Calu3 (cell line): ENCODE measurements around the gene CLEC3B. TPM values are rescaled to one million over a fixed set of nuclear protein-coding genes. Genes with fewer than 3 reads are reported as not detected.
A peak's percentile ranks its signal among the peaks of the same experiment; 100 is the strongest.
"Not testable (repeated sequence)": the region's sequence is repeated elsewhere in the genome, so short reads cannot be mapped to it uniquely, and the experiment has no call there.

Source experiments
- BruUV-seq: library from RNA; stranded (reverse); fragments of 400-500 nt; replicated peaks from 2 replicates; lab custom pipeline; 2021; lab: Mats Ljungman, UMichigan
- CTCF ChIA-PET: fragments of 300-600 bp; sonication (Branson Sonifier 250); formaldehyde crosslinking; loops from one replicate; lab custom pipeline; 2022; ENCODE audit warnings: antibody characterized with exemption; lab: Charles Lee
- DNase-seq: peaks from one replicate; pipeline ENCODE4 v3.0.0; 2022
- H3K27ac Mint-ChIP-seq: one replicate; pipeline ENCODE4 v1.8.0; 2022; ENCODE audit warnings: mixed read lengths; ENCODE audit not compliant: unreplicated experiment
- H3K27me3 Mint-ChIP-seq: one replicate; pipeline ENCODE4 v1.8.0; 2022; ENCODE audit warnings: mixed read lengths; ENCODE audit not compliant: unreplicated experiment
- H3K36me3 Mint-ChIP-seq: one replicate; pipeline ENCODE4 v1.8.0; 2022; ENCODE audit warnings: mild to moderate bottlenecking, moderate library complexity, mixed read lengths; ENCODE audit not compliant: insufficient read depth, unreplicated experiment
- H3K4me1 Mint-ChIP-seq: one replicate; pipeline ENCODE4 v1.8.0; 2022; ENCODE audit warnings: mild to moderate bottlenecking, low read depth, mixed read lengths; ENCODE audit not compliant: unreplicated experiment
- H3K4me3 Mint-ChIP-seq: one replicate; pipeline ENCODE4 v1.8.0; 2022; ENCODE audit warnings: mild to moderate bottlenecking, low read depth, moderate library complexity, mixed read lengths; ENCODE audit not compliant: unreplicated experiment
- H3K9me3 Mint-ChIP-seq: one replicate; pipeline ENCODE4 v1.8.0; 2022; ENCODE audit warnings: low read depth, mixed read lengths; ENCODE audit not compliant: unreplicated experiment
- CTCF ChIP-seq: fragments of 200-600 bp; IDR thresholded peaks from one replicate; pipeline ENCODE4 v1.8.0; 2022; ENCODE audit warnings: antibody characterized with exemption; ENCODE audit not compliant: unreplicated experiment
- intact Hi-C: fragments of 100-400 bp; cut with micrococcal nuclease; formaldehyde crosslinking; loops from one replicate; pipeline ENCODE4 v1.10.0; 2022; ENCODE audit not compliant: unreplicated experiment
- total RNA-seq: library from RNA; stranded (reverse); gene quantifications from 2 replicates; pipeline ENCODE4 v1.2.3, GENCODE V29; 2022

CLEC3B gene
- total RNA-seq, 1 experiment from 2014 or later: not detected

- no TSS peak for BruUV-seq
- intact Hi-C loops: no loop called here
- Mint-ChIP-seq H3K27me3 (peaks cover 18% of the 10 kb centered on the region), H3K27ac (no peak overlapping the region), H3K9me3 (no peaks in the 10 kb centered on the region), H3K4me1 (no peaks in the 10 kb centered on the region), H3K36me3 (no peaks in the 10 kb centered on the region), H3K4me3 (no peak overlapping the region)
- CTCF ChIA-PET: no interaction called here
- TF ChIP-seq CTCF: no peak
- DNase-seq: no peak
These were observed 49.9 kb downstream of the CLEC3B start for GRCh38 chr3:45075821-45076625.

- BruUV-seq: TSS peak; percentile 9
- CTCF ChIA-PET: not testable (repeated sequence)
These were observed 52.2 kb downstream of the CLEC3B start for GRCh38 chr3:45078256-45078655.

GRCh38 chr3:45078910-45079522 is 52.9 kb downstream of the CLEC3B start:
- CTCF ChIA-PET: interaction anchor here (0.7 kb wide), 1 partner anchor 146 kb away, joined by 3 read pairs; no protein-coding TSS in a partner anchor
- H3K4me3 Mint-ChIP-seq: no peak overlapping the region
- intact Hi-C loops: no loop called here

More at GRCh38 chr3:45078256-45078655, 52.2 kb downstream of the CLEC3B start:
- H3K4me3 Mint-ChIP-seq, DNase-seq, intact Hi-C loops, H3K36me3 Mint-ChIP-seq, H3K27ac Mint-ChIP-seq, H3K9me3 Mint-ChIP-seq, H3K4me1 Mint-ChIP-seq: not testable (repeated sequence)
- H3K27me3 Mint-ChIP-seq: peaks cover 18% of the 10 kb centered on the region

GRCh38 chr3:45079715-45080114 is 53.6 kb downstream of the CLEC3B start:
- peaks cover 5% of the 10 kb centered on the region for H3K27me3 Mint-ChIP-seq
- DNase-seq: no peak
- H3K27ac Mint-ChIP-seq: no peak overlapping the region
- no peaks in the 10 kb centered on the region for H3K36me3 Mint-ChIP-seq
- no peaks in the 10 kb centered on the region for H3K4me1 Mint-ChIP-seq
- no TSS peak for BruUV-seq
- TF ChIP-seq CTCF: no peak
- no peak overlapping the region for H3K4me3 Mint-ChIP-seq
- intact Hi-C loops: no loop called here
- H3K9me3 Mint-ChIP-seq: no peaks in the 10 kb centered on the region
- CTCF ChIA-PET: no interaction called here

More at GRCh38 chr3:45078910-45079522, 52.9 kb downstream of the CLEC3B start:
- no peaks in the 10 kb centered on the region for H3K9me3 Mint-ChIP-seq
- BruUV-seq: no TSS peak
- no peak for DNase-seq
- H3K27me3 Mint-ChIP-seq: peaks cover 12% of the 10 kb centered on the region
- no peaks in the 10 kb centered on the region for H3K36me3 Mint-ChIP-seq
- H3K27ac Mint-ChIP-seq: no peak overlapping the region
- TF ChIP-seq CTCF: peak; percentile 27
- H3K4me1 Mint-ChIP-seq: no peaks in the 10 kb centered on the region

- Mint-ChIP-seq H3K4me3 (no peak overlapping the region), H3K4me1 (no peaks in the 10 kb centered on the region), H3K27ac (no peak overlapping the region), H3K9me3 (no peaks in the 10 kb centered on the region), H3K36me3 (no peaks in the 10 kb centered on the region), H3K27me3 (no peaks in the 10 kb centered on the region)
- BruUV-seq: no TSS peak
- intact Hi-C loops: no loop called here
- TF ChIP-seq CTCF: no peak
- CTCF ChIA-PET: no interaction called here
- DNase-seq: no peak
These were observed 54.7 kb downstream of the CLEC3B start for GRCh38 chr3:45080824-45081223.
